Neural crest cell (in vitro differentiated cells): Measurements from ENCODE around the gene SUSD4. TPM values are rescaled to one million over a fixed set of nuclear protein-coding genes. Genes with fewer than 3 reads are reported as not detected.
"Not testable (repeated sequence)": the region's sequence is repeated elsewhere in the genome, so short reads cannot be mapped to it uniquely, and the experiment has no call there.

Experiments
- DNase-seq: peaks from one replicate; pipeline ENCODE4 v3.0.0; 2021; ENCODE audit warnings: low read depth, mixed read lengths, low spot score
- H3K27ac Mint-ChIP-seq: one replicate; pipeline ENCODE4 v1.8.0; 2021; ENCODE audit warnings: mild to moderate bottlenecking, mixed read lengths; ENCODE audit not compliant: unreplicated experiment
- H3K27me3 Mint-ChIP-seq: 2 replicates; pipeline ENCODE4 v1.8.0; 2021; ENCODE audit warnings: low read depth, mild to moderate bottlenecking, mixed read lengths
- H3K36me3 Mint-ChIP-seq: 2 replicates; pipeline ENCODE4 v1.8.0; 2021; ENCODE audit warnings: low read depth, mild to moderate bottlenecking, mixed read lengths
- H3K4me1 Mint-ChIP-seq: 2 replicates; pipeline ENCODE4 v1.8.0; 2021; ENCODE audit warnings: mixed read lengths
- H3K4me3 Mint-ChIP-seq: one replicate; pipeline ENCODE4 v1.8.0; 2021; ENCODE audit warnings: mild to moderate bottlenecking, mixed read lengths
- H3K9me3 Mint-ChIP-seq: 2 replicates; pipeline ENCODE4 v1.8.0; 2021; ENCODE audit warnings: mixed read lengths
- total RNA-seq: library from RNA; stranded (reverse); gene quantifications from 2 replicates; pipeline ENCODE4 v1.2.1, GENCODE V29; 2021
- TF ChIP-seq, protein P1 (sequence below): fragments of 200-600 bp; sonication (generic); conservative IDR thresholded peaks from 2 replicates; pipeline ENCODE4 v1.5.0; 2021; ENCODE audit warnings: antibody characterized with exemption, mild to moderate bottlenecking

The SUSD4 gene
- total RNA-seq, 1 donor from 2014 or later: 0.56 TPM

DNA sequence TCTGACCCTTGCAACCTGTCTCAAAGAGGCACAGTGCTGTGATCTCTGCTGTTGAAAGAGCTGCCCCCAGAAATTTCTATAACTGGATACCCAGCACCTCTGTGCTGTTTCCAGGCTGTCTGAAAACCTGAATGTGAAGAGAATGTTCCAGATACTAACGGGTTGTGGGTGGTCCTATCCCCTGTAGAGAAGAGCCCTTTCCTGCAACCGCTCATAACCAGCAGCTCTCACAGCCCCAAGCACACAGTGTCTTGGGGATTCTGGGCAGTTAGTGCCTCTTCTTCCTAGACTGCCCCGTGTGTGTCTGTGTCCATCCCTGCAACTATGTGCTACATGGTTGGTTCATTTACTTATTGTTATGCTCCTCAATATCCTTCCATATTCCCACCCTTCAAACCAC is 104.5 kb downstream of the SUSD4 start:
- DNase-seq: no peak
- TF ChIP-seq, protein P1, sequence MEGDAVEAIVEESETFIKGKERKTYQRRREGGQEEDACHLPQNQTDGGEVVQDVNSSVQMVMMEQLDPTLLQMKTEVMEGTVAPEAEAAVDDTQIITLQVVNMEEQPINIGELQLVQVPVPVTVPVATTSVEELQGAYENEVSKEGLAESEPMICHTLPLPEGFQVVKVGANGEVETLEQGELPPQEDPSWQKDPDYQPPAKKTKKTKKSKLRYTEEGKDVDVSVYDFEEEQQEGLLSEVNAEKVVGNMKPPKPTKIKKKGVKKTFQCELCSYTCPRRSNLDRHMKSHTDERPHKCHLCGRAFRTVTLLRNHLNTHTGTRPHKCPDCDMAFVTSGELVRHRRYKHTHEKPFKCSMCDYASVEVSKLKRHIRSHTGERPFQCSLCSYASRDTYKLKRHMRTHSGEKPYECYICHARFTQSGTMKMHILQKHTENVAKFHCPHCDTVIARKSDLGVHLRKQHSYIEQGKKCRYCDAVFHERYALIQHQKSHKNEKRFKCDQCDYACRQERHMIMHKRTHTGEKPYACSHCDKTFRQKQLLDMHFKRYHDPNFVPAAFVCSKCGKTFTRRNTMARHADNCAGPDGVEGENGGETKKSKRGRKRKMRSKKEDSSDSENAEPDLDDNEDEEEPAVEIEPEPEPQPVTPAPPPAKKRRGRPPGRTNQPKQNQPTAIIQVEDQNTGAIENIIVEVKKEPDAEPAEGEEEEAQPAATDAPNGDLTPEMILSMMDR: no peak
- Mint-ChIP-seq H3K4me1 (peaks cover 6% of the 10 kb centered on the region), H3K27me3 (peaks cover 2% of the 10 kb centered on the region), H3K27ac (no peak overlapping the region), H3K4me3 (no peak overlapping the region), H3K9me3 (no peaks in the 10 kb centered on the region), H3K36me3 (no peaks in the 10 kb centered on the region)

DNA sequence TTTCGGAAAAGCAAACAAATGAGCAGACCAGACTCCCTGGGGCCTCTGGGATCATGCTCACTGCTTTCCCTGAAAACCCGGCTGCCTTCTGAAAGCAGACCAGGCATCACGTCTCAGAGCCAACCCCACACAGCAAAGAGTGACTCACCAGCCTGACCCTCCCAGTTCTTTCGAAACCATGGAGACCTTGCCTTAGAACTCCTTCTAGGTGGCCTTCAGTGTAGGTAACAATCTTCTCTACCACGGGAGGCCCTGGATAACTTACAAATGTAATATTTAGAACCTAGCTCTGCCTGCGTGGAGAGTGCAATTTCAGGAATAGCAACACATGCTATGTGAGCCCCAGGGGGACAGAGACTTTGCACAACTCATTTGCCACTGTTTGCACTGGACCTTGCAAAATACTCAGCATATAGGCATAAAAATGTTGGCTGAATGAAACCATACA is 105.2 kb downstream of the SUSD4 start:
- H3K9me3 Mint-ChIP-seq: no peaks in the 10 kb centered on the region
- no peaks in the 10 kb centered on the region for H3K36me3 Mint-ChIP-seq
- no peak overlapping the region for H3K27ac Mint-ChIP-seq
- DNase-seq: no peak
- TF ChIP-seq, protein P1: no peak
- H3K27me3 Mint-ChIP-seq: peaks cover 2% of the 10 kb centered on the region
- H3K4me1 Mint-ChIP-seq: peaks cover 6% of the 10 kb centered on the region
- H3K4me3 Mint-ChIP-seq: no peak overlapping the region

DNA sequence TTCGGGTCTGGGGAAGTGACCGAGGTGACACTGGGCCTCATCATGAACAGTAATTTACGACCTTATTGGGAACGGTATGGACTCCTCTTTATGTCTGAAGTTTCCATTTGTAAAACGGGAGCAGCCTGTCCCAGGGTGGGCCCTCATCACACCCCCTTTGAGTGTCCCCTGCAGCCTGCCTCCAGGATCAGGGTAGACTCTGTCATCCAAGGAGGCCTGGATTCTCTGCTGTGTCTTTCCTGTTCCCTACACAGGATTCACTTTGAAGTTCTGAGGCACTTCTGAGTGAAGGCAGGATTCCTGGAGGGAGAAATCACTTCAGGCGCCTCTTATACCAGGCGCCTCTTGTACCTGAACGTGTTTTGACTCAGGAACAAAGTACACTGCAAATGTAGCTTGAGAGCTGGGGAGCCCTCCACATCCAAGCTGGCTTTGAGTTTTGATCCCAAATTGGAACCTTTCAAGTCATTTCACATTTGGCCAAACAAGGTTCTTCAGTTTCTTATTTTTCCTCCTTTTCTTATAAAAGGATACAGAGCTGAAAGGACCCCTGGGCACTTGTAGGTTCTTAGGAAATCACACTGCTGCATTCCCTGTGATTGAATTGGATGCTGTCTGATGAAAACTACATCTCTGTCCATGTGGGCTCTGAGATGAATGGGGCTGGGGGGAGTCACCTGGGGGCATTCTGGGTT is 106.0 kb downstream of the SUSD4 start:
- peaks cover 6% of the 10 kb centered on the region for H3K4me1 Mint-ChIP-seq
- H3K4me3 Mint-ChIP-seq: no peak overlapping the region
- H3K9me3 Mint-ChIP-seq: no peaks in the 10 kb centered on the region
- DNase-seq: no peak
- H3K27ac Mint-ChIP-seq: no peak overlapping the region
- peaks cover 2% of the 10 kb centered on the region for H3K27me3 Mint-ChIP-seq
- TF ChIP-seq, protein P1: no peak
- H3K36me3 Mint-ChIP-seq: no peaks in the 10 kb centered on the region

DNA sequence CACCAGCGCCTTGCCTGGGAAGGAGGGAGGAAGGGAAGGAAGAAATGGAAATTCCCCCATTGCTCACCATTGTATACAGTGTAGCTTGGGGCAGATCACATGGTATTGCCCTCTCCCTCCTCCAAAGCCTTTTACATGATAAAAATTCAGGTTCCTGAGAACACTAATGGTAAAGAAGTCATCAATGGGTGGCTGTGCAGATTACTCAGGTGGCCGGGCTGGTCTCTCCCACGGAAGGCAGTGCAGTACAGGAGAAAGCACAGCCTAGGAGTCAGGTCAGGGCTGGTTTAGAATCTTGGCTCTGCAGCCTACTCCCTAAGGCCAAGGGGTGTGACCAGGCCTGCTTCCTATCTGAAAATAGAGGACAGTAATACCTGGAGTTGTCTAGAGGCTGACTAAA is 107.9 kb downstream of the SUSD4 start:
- TF ChIP-seq, protein P1: no peak
- Mint-ChIP-seq H3K4me3 (no peak overlapping the region), H3K36me3 (no peaks in the 10 kb centered on the region), H3K9me3 (no peaks in the 10 kb centered on the region), H3K27ac (no peak overlapping the region), H3K4me1 (peaks cover 6% of the 10 kb centered on the region), H3K27me3 (no peaks in the 10 kb centered on the region)
- DNase-seq: no peak

DNA sequence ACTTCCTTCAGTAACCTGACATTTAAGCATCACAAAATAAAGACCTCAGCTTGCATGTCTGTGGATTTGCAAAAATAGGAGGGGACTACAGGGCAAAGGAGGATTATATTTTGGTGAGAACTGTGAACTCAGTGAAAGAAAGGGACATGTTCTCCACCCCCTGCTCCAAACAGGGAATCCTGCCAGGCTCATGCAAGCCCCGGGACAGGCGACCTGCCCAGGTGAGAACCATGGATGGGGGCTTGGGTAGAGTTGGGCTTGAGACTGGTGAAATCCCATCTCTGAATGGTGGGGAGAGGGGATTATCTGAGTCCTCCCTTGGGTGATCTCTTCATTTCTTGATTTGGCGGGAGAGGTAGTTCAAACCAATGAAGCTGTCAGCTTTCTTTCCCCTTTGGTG is 110.1 kb downstream of the SUSD4 start:
- no peaks in the 10 kb centered on the region for H3K27me3 Mint-ChIP-seq
- no peak overlapping the region for H3K4me3 Mint-ChIP-seq

DNA sequence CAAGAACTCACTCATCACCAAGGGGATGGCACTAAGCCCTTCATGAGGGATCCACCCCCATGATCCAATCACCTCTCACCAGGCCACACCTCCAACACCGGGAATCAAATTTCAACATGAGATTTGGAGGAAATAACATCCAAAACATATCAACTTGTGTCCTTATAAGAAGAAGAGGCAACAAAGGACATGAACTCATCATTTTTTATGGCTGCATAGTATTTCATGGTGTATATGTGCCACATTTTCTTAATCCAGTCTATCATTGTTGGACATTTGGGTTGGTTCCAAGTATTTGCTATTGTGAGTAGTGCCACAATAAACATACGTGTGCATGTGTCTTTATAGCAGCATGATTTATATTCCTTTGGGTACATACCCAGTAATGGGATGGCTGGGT is 112.6 kb downstream of the SUSD4 start:
- H3K4me1 Mint-ChIP-seq, H3K9me3 Mint-ChIP-seq, H3K27me3 Mint-ChIP-seq, H3K4me3 Mint-ChIP-seq, H3K27ac Mint-ChIP-seq, DNase-seq, H3K36me3 Mint-ChIP-seq: not testable (repeated sequence)

More for the DNA sequence above, 110.1 kb downstream of the SUSD4 start:
- Mint-ChIP-seq H3K9me3 (no peaks in the 10 kb centered on the region), H3K4me1 (peaks cover 6% of the 10 kb centered on the region), H3K27ac (no peak overlapping the region), H3K36me3 (no peaks in the 10 kb centered on the region)
- no peak for DNase-seq
- TF ChIP-seq, protein P1: no peak
